Sigmoid colon (tissue), 4 donors: ENCODE measurements around the gene TARP.
"Not testable (repeated sequence)": the region's sequence is repeated elsewhere in the genome, so short reads cannot be mapped to it uniquely, and the experiment has no call there.

Source experiments
- POLR2AphosphoS5 ChIP-seq, 4 donors: sonication (generic); formaldehyde crosslinking; IDR thresholded peaks; one replicate each; pipeline ENCODE4 v1.6.1; 2017; ENCODE audit warnings: antibody characterized with exemption in 4 of 4
- TF ChIP-seq, protein P1 (sequence below), 4 experiments: fragments of 450-650 bp in 3 of 4; fragments of 200-600 bp in 1 of 4; IDR thresholded peaks; one replicate each; pipeline ENCODE4 v1.5.1; 2016 to 2019; ENCODE audit warnings: antibody characterized with exemption in 4 of 4, mild to moderate bottlenecking in 3 of 4, moderate library complexity in 2 of 4

DNA sequence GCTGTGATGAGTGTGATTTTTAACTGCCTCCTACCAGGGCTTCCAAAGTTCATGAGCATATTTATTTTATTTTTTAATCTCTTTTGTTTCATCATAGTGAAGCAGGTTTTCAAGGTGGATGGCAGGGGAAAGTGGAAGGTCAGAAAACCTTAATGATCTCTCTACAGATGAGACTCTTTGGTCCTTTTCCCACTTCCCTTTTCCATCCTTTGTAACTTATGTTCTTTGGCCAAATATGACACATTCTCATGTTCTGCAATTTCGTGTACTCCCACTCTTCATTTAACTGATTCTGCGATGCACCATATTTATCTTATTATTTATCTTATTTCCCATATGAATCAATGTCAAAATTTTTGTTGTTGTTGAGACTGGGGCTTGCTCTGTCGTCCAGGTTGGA lies 7.5 kb downstream of the TARP start:
- not testable (repeated sequence) for TF ChIP-seq POLR2AphosphoS5 (IDR thresholded peaks at IDR 0.05)
- TF ChIP-seq, protein P1, sequence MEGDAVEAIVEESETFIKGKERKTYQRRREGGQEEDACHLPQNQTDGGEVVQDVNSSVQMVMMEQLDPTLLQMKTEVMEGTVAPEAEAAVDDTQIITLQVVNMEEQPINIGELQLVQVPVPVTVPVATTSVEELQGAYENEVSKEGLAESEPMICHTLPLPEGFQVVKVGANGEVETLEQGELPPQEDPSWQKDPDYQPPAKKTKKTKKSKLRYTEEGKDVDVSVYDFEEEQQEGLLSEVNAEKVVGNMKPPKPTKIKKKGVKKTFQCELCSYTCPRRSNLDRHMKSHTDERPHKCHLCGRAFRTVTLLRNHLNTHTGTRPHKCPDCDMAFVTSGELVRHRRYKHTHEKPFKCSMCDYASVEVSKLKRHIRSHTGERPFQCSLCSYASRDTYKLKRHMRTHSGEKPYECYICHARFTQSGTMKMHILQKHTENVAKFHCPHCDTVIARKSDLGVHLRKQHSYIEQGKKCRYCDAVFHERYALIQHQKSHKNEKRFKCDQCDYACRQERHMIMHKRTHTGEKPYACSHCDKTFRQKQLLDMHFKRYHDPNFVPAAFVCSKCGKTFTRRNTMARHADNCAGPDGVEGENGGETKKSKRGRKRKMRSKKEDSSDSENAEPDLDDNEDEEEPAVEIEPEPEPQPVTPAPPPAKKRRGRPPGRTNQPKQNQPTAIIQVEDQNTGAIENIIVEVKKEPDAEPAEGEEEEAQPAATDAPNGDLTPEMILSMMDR (IDR thresholded peaks at IDR 0.05): not testable (repeated sequence)
